IPS-NIHi7 (cell line): ENCODE measurements around the gene TMEM135.
"Not testable (repeated sequence)": the region's sequence is repeated elsewhere in the genome, so short reads cannot be mapped to it uniquely, and the experiment has no call there.

Experiments
- DNase-seq: peaks from one replicate; pipeline ENCODE4 v3.0.0; 2012; ENCODE audit warnings: mixed read lengths; ENCODE audit errors: extremely low spot score

The TMEM135 gene

GRCh38 chr11:87258171-87258833, 220.6 kb downstream of the TMEM135 start:
- DNase-seq = no peak

- DNase-seq = no peak
Observed at GRCh38 chr11:87259736-87260135, 222.0 kb downstream of the TMEM135 start.

- no peak for DNase-seq
Observed at GRCh38 chr11:87260811-87261210, 223.1 kb downstream of the TMEM135 start.

DNA sequence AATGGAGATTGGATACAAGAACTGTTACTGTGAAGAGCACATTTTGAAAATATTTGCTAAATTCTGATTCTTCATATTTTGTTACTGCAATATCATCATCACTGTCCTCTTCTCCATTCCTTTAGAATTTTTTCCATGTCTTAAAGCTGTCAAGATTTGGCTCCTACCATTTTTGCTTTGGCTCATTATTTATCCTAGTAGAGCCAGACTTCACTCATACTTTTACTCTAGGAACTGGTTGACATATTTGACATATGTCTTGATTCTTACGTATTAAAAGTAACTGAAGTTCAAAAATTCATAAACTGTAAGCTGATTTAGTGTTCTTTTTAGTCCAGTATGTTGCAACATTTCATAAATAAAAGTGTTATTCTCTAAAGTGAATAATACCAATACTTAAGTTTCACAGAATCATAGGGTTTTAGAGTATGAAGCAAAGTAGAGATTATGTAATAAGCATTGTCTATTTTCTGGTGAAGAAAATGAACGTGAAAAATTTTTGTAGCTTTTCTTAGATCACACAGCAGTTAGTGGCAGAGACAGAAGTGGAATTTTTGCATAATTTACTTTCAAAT, 225.6 kb downstream of the TMEM135 start:
- no peak for DNase-seq

DNA sequence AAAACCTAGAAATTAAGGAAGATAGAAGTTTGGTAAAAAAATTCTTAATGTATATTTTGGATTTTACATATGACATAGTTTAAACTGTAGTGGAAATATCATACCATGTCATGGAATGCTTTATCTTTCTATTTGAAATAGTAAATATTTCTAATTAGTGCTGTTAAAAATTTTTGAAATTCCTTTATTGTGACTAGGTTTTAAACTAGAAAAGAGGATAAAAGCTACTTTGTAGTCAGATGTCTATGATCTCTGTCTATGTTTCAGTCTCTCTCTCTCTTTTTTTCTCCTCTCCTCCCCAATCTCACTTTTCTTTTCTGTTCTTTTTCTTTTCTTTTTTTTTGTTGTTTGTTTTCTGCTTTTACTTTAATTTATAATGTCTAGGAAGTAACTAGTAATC, 226.2 kb downstream of the TMEM135 start:
- DNase-seq = no peak

- DNase-seq = no peak
Observed at GRCh38 chr11:87265132-87265531, 227.4 kb downstream of the TMEM135 start.

- DNase-seq = no peak
Observed at GRCh38 chr11:87265979-87266378, 228.2 kb downstream of the TMEM135 start.

DNA sequence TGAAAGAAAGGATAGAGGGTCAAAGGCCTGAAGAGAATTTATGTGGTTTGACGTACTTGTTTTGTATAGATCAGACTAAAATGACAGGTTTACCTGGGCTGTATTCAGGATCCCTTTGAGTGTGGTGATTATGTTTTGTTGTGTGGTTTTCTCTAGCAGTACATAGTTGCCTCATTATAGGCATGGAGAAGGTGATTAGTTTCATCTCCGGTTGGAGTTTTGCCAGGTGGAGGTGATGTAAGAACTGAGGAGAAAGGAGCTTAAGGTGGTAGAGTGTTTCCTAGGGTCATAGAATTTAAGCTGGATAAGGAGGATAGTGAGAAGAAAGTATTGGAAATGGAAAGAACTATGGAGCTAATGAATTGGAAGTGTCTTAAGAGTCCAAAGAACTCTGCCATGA, 229.0 kb downstream of the TMEM135 start:
- no peak for DNase-seq

DNA sequence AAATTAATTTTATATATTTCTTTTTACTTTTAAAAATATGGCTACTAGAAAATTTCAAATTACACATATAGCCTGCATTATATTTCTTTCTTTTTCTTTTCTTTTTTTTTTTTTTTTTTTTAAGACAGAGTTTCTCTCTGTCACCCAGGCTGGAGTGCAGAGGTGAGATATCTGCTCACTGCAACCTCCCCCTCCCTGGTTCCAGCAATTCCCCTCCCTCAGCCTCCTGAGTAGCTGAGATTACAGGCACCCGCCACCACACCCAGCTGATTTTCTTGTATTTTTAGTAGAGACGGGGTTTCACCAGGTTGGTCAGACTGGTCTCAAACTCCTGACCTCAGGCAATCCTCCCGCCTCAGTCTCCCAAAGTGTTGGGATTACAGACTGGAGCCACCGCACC, 234.2 kb downstream of the TMEM135 start:
- not testable (repeated sequence) for DNase-seq

DNA sequence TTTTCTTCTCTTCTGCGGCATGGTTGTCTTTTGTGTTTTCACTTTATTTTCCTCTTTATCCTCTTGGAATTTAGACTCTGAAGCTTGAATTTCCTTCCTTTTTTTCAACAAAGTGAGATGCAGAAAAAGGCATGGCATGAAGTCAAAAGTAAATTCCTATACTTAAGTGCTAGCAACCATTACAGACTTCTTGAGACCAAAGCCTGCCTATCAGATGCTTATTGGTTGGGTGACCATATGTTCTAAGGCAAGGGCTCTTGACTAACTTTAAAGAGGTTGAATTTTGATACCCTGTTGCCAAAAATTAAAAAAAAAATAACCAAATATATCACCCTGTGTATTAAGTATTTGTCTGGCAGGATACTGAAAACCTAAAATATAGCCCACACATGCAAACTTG, 237.4 kb downstream of the TMEM135 start:
- DNase-seq = no peak

DNA sequence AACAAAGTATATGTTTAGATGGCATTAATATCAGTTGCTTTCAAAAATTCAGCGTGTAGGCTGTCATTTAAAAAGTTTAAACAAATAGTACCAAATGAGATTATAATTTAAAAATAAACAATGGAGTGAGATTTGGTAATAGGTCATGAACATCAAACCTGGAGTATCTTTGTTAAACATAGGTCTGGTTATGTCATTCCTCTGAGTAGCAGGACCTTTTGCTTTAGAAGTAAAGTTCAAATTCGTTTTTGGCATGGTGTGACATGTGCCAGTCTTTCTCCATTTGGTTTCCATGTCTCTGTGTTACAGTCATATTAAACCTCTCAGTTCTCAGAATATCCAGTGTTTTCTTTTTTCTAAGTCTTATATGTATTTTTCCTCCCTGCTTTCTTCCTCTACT, 242.4 kb downstream of the TMEM135 start:
- DNase-seq = no peak

GRCh38 chr11:87281496-87281895, 243.8 kb downstream of the TMEM135 start:
- no peak for DNase-seq

DNA sequence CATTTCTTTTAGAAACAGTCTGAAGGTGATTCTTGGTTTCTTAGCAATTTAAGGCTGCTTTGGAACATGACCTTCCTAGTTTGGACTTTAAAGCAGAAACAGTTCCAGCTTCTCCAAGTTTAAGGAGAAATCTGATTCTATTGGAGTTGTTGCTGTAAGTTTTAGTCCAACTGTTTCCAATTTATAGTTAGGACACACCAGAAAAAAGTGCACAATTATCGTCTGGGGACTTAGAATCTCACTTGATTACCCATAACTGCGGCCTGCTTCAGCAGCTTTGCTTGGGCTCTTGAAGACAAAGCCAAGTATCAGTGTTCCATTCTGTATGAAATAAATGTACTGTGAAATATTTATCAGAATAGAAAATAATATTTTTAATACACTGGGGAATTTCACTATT, 246.6 kb downstream of the TMEM135 start:
- no peak for DNase-seq

DNA sequence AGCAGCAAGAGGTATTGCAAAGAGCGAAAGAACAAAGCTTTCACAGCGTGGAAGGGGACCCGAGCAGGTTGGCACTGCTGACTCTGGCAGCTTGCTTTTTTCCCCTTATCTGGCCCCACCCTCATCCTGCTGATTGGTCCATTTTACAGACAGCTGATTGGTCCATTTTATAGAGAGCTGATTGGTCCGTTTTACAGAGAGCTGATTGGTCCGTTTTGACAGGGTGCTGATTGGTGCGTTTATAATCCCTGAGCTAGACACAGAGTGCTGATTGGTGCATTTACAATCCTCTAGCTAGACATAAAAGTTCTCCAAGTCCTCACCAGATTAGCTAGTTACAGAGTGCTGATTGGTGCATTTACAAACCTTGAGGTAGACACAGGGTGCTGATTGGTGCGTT, 247.9 kb downstream of the TMEM135 start:
- DNase-seq = not testable (repeated sequence)

DNA sequence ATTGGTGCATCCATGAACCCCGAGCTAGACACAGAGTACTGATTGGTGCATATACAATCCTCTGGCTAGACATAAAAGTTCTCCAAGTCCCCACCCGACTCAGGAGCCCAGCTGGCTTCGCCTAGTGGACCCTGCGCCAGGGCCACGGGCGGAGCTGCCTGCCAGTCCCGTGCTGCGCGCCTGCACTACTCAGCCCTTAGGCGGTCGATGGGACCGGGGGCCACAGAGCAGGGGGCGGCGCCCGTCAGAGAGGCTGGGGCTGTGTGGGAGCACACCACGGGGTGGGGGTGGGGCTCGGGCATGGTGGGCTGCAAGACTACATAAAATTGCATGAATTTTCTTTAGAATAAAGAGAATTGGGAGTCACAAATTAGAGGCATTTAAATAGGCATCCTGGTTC, 248.6 kb downstream of the TMEM135 start:
- DNase-seq = no peak

DNA sequence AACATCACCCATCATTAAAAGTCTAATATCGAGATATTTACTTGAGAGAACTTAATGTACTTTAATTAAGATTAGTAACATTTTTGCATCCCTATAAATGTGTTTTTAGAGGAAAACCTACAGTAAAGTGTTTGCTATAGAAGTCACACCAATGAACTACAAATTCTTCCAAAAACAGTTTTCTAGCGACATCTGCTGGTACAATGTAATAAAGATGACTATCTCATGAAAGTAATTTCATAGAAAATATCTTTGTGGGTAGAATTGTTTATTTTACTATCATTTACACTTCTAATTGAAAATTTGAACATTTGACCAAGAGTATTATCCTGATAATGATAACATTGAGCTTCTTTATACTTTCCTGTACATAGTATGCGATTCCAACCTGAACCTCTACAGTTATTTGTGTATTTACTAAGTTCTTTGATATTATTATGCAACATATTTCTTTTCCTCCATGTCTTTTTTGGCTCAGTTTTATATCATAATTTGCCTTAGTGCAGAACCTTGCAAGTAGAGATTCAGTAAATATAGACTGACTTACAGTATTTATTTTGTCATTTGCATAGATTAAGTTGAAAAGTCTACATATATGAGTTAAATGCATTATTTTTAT, 252.7 kb downstream of the TMEM135 start:
- DNase-seq = peak; percentile 20

DNA sequence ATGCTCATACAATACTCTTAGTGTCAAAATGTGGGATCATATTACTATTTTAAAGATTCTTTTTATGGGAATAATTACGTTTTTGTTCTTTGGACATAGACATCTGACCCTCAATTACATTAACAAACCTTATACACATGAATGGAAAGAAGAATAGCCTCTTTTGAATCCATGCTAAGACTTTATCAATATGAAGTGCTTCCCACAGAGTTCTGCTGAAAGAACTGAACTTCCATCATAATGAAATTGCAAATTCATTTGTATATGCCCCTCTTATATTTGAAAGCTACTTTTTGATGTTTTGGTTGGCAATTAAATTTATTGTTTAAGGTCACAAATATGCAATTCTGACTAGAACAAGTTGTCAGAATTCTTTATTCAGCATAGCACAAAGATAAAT, 254.9 kb downstream of the TMEM135 start:
- DNase-seq = no peak

DNA sequence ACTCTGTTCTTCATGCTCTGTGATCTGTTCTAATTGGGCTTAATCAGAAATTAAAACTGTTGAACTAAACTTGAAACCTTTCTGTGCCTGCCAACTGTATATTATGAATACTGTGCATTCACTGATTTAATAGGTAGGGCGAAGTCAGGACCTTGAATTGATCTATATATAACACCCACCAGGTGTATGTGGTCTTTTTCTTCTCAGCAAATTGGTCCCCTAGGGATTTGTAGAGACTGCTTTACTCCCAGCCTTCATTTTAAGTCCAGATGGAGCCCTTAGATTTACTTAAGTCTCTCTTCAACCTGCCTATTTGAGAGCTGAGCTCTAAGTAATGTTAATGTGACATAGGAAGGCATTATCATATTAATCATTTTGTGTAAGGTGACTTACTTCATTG, 257.5 kb downstream of the TMEM135 start:
- no peak for DNase-seq

- no peak for DNase-seq
Observed at GRCh38 chr11:87296627-87297026, 258.9 kb downstream of the TMEM135 start.

- DNase-seq = no peak
Observed at GRCh38 chr11:87298155-87298554, 260.4 kb downstream of the TMEM135 start.

GRCh38 chr11:87299041-87299481, 261.3 kb downstream of the TMEM135 start:
- no peak for DNase-seq

DNA sequence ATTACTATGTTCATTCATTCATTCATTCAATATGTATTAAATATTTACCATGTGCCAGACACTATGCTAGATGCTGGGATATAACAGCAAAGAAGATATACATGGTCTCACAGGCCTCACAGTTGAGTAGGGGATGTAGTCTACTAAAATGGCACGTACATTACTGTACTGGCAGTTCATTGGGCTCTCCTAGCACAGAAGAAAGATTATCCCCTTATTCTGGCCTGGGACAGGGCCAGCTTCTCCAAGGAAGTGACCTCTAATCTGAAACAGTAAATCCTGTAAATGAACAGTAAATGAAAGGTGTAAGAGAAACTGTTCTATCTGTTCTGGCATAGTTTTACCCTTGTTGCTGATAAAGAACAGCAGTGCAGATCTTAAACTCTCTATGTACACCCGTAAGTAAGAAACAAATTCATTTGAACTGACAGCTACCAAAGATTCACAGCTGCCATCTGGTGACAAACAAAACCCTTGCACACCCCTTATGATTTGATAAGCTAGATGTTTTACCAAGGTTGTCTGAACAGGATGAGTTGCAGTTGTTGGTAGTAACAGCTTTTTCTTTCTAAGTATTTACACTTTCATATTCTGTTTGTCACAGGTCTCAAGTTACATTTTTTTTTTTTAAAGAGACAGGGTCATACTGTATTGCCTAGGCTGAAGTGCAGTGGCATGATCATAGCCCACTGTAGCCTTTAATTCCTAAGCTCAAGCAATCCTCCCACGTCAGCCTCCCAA, 263.1 kb downstream of the TMEM135 start:
- DNase-seq = no peak
